GM18870 (cell line): ENCODE measurements around the gene RAD50.
"Not testable (repeated sequence)": the region's sequence is repeated elsewhere in the genome, so short reads cannot be mapped to it uniquely, and the experiment has no call there.

Experiments
- ATAC-seq: cut with Tn5 transposase; IDR thresholded peaks from one replicate; pipeline ENCODE4 v1.9.1; 2021; ENCODE audit warnings: moderate library complexity; ENCODE audit not compliant: unreplicated experiment

Gene RAD50

GRCh38 chr5:132691755-132692631, 135.2 kb downstream of the RAD50 start:
- not testable (repeated sequence) for ATAC-seq

GRCh38 chr5:132692632-132692967, 135.8 kb downstream of the RAD50 start:
- ATAC-seq = no peak
